GM18511 (cell line): ENCODE data around the gene PRX.
"Not testable (repeated sequence)": the region's sequence is repeated elsewhere in the genome, so short reads cannot be mapped to it uniquely, and the experiment has no call there.

Experiments used
- ATAC-seq: cut with Tn5 transposase; IDR thresholded peaks from one replicate; pipeline ENCODE4 v1.9.1; 2021; ENCODE audit warnings: mild to moderate bottlenecking, moderate library complexity; ENCODE audit not compliant: unreplicated experiment

The PRX gene

DNA sequence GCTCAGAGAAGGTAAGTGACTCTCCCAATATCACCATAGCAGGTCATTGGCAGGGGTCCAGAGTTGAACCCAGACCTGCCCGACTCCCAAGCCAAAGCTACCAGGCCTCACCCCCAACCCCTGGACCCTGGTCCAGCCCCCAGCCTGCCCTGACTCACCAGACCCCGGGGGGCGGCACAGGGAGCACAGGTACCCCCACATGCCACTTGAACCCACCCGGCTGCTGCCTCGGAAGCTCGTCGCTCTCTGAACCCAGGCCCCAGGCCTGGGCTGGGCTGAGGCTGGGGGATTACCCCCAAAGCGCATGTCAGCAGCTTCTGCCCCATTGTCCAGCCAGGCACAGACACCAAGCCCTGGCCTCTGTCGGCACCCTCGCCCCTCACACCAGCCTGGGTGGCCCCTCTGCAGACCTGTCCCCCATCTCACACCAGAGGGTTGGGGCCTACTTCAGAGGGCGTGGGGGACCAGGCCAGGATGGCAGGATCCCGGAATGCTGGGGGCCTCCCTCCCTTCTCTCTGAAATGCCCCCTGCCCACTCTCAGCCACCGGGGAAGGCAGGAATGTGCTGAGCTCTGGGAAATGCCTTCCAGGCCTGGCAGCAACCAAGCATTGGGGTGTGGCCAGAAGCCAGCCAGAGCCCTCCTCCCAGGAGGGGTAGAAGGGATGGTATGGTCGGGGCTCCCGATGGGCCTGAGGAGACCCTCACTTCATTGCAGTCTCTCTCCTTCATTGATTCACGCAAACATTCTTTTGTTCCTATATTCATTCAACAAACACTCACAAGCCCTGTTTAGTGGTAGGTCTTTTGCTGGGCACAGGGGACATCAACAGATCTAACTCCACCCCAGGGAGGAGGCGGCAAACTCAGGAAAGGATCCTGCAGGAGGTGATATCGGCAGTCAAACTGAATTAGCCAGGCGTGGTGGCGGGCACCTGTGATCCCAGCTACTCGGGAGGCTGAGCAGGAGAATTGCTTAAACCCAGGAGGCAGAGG is 1.7 kb upstream of the PRX start:
- no peak for ATAC-seq

GRCh38 chr19:40412866-40413265 is 312 bp downstream of the PRX start:
- ATAC-seq, result no peak

DNA sequence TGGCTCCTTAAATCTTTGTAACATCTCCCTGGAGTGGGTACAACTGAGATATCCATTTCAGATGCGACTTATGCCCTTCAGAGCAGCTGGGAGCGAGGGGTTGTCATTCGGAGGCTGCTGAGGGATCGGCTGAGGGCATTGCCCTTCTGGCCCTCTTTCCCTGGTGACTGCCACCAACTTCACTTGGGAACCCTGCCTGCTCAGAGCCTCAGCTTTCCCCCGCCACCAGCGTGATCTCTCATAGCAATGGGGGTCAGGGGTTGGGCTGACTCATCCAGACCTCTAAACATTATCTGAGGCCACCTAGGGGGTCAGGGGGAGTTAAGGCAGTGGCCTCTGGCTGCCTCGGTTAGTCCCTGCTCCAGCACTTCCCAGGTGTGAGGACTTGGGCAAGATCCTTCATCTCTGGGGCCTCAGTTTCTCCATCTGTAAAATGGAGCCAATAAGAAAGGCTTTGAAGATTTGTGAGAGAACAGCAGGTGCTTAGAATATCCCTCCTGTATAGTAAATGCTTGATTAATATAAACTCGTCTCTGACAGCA is 1.1 kb downstream of the PRX start:
- no peak for ATAC-seq

DNA sequence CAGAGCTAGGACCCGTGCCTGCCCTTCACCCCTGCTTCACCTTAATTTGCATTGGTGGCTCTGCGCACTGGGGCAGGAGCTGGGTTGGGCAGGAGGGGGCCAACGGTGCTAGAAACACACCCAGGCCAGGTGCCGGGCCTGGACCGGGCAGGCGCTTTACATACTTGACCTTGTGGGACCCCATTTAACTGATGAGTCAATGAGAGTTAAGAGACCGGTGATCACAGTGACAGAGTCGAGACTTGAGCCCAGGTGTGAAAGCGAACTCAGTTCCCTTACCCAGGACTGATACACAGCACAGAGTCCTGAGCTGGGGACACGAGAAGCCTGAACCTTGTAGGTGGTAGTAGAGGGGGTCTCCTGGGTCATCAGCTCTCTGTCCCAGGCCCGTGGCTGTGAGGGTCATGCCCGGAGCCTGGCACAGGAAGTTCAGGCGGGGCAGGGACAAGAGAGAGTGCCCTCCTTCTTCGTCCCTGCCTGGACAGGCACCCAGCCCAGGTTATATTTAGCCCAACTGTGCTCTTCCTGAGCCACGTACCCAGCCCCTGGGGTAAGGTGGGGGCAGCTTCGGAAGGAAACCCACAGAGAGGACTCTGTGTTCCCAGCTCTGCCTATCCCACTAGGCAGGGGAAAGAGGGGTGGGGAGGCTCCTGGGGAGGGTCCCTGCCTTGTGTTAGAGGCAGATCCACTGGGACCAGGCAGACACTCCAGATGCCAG is 1.9 kb downstream of the PRX start:
- no peak for ATAC-seq

- ATAC-seq, result no peak
Observed at GRCh38 chr19:40410030-40410389, 3.2 kb downstream of the PRX start.

DNA sequence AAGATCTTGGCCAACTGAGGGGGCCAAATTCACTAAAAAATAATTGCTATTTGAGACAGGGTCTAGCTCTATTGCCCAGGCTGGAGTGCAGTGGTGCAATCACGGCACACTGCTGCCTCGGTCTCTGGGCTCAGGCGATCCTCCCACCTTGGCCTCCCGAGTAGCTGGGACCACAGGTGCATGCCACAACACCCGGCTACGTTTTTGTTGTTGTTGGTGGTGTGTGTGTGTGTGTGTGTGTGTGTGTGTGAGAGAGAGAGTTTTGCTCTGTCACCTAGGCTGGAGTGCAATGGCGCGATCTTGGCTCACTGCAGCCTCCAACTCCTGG is 4.6 kb downstream of the PRX start:
- not testable (repeated sequence) for ATAC-seq

- ATAC-seq, result no peak
Observed at GRCh38 chr19:40407714-40408597, 5.2 kb downstream of the PRX start.

GRCh38 chr19:40403262-40403984 is 9.8 kb downstream of the PRX start:
- peak; percentile 74 for ATAC-seq

DNA sequence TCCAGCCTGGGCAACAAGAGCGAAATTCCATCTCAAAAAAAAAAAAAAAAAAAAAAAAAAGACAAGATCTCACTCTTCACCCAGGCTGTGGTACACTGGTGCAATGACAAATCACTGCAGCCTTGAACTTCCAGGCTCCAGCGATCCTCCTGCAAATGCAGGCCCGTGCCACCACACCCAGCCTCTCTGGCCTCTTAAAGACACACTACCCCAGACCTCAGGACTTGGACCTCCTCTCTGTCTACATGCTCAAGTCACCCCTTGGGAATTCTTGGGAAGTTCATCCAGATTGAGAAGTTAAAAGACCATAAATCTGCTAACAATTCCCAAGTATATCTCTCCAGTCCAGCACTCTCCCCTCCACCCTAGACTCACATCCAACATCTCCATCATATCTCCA is 12.6 kb downstream of the PRX start:
- ATAC-seq, result no peak

- ATAC-seq, result no peak
Observed at GRCh38 chr19:40398417-40399131, 14.6 kb downstream of the PRX start.

DNA sequence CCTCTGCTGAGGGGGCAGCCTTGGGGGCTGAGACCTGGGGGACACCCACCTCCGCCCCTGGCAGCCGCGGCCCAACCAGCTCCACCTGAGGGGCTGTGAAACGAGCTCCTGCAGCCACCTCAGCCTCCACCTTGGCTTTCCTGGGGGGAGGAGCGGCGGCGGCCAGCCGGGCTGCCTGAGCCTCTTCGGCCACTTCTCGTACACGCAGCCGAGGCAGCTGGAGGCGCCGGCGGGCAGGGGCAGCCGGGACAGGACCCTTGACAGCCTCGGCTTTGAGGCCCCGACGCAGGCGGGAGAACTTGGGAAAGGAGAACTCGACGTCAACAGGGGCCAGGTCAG is 15.6 kb downstream of the PRX start:
- ATAC-seq, result no peak

DNA sequence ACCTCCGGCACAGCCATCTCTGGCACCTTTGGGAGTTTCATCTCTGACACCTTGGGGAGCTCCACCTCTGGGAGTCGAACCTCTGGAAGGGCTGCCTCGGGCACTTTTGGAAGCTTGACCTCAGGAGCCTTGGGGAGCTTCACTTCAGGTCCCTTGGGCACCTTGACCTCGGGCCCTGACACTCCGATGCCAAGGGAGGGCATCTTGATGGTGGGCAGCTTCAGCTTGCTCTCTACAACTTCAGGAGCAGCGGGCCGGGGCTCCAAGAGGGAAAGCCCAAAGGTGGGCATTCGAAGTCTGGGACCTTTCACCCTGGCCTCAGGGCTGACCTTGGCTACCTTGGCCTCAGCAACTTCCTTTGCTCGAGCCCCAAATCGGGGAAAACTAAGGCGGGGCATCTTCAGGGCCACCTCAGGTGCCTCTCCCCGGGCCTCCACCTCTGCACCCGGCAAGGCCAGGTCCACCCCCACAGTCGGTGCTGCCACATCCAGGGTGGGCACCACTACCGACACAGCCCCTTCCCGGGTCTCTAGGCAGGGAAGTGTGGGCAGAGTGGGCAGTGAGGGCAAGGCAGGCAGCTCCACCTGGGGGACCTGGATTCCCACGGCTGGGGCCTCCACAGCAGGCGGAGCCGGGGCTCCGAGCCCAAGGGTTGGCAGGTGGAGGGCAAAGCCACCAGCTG is 16.2 kb downstream of the PRX start:
- ATAC-seq, result no peak

DNA sequence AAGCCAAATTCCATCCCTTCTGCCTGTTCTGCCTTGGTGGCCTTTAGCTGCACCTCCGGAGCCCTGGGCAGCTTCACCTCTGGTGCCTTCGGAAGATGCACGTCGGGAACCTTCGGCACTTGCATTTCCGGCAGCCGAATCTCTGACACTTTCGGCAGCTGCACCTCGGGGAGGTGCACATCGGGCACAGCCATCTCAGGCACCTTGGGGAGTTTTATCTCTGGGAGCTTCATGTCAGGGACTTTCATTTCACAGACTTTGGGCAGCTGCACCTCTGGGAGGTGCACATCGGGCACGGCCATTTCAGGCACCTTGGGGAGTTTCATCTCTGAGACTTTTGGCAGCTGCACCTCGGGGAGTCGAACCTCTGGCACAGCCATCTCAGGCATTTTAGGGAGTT is 17.2 kb downstream of the PRX start:
- ATAC-seq, result no peak

DNA sequence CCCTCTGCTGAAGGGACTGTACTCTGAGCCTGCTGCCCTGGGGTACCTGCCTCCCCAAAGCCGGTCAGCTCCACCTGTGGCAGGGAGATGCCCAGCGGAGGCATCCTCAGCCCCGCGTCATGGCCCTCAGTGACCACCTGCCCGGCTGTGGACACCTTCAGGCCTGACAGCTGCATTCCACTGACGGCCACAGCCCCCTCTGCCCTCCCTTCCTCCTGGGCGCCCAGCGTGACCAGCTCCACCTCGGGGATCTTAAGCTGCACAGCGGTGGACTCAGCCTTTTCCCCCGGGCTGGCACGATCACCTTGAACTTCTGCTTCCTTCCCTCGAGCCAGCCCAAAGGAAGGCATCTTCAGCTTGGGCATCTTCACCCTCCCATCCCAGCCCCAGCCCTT is 18.4 kb downstream of the PRX start:
- no peak for ATAC-seq

- ATAC-seq, result no peak
Observed at GRCh38 chr19:40393894-40394815, 19.0 kb downstream of the PRX start.

DNA sequence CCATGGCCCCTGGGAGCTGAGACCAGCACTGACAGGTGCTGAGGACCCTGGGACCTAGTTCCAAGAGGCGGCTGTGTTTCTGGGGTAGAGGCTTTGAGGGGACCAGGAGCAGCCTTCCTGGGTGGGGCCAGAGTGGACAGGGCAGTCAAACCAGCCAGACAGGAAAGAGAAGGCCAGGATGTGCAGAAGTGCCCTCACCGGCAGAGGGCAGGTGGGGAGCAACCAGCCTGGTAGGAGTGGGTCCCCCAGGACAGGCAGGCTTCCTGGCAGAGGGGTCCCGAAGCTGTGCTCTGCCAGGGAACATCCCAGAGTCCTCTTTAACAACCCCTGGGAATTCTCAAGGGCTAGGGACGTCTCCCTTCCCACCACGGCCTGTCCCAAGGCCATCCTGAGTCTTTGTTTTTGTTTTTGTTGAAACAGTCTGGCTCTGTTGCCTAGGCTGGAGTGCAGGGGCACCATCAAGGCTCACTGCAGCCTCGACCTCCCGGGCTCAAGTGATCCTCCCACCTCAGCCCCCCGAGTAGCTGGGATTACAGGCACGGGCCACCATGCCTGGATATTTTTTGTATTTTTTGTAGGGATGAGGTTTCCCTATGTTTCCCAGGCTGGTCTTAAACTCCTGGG is 20.2 kb downstream of the PRX start:
- ATAC-seq, result no peak

- no peak for ATAC-seq
Observed at GRCh38 chr19:40392123-40392522, 21.1 kb downstream of the PRX start.
